Panc1 (cell line): ENCODE data around the gene IQSEC1.

ENCODE experiments used
- CTCF ChIP-seq: fragments of 450-650 bp; IDR thresholded peaks from 2 replicates; pipeline ENCODE4 v1.5.1; 2017; ENCODE audit warnings: mild to moderate bottlenecking
- POLR2AphosphoS5 ChIP-seq: IDR thresholded peaks from 2 replicates; pipeline ENCODE4 v1.6.1; 2012; ENCODE audit warnings: mild to moderate bottlenecking, low read depth, low read length, moderate library complexity
- REST ChIP-seq, 2 experiments: IDR thresholded peaks; 2 replicates each; pipeline ENCODE4 v1.6.1; 2011 to 2012; ENCODE audit warnings: low read depth in 2 of 2, control low read depth in 1 of 2, low read length in 1 of 2, mild to moderate bottlenecking in 1 of 2, moderate library complexity in 1 of 2; ENCODE audit not compliant: insufficient read depth in 1 of 2

- no peak for TF ChIP-seq CTCF
- no peak for TF ChIP-seq POLR2AphosphoS5
- no peak for TF ChIP-seq REST (IDR thresholded peaks at IDR 0.05; ENCODE audit: insufficient read depth in 1 of 2, low read depth in 2 of 2, low read length in 1 of 2)
Observed at GRCh38 chr3:13051581-13051980, 21.6 kb downstream of the IQSEC1 start.
